Lower lobe of right lung (tissue), 2 donors: ENCODE data around the gene DOK3. TPM values are rescaled to one million over a fixed set of nuclear protein-coding genes. Genes with fewer than 3 reads are reported as not detected.
"Not testable (repeated sequence)": the region's sequence is repeated elsewhere in the genome, so short reads cannot be mapped to it uniquely, and the experiment has no call there.

Experiments used
- ATAC-seq, 2 donors: fragments of 200-7000 bp; cut with Tn5 transposase; one replicate each; pipeline ENCODE4 v1.9.1; 2020 to 2022; ENCODE audit warnings: mild to moderate bottlenecking in 2 of 2, moderate library complexity in 2 of 2
- DNase-seq: peaks from one replicate; pipeline ENCODE4 v3.0.0-alpha.2; 2020
- H3K27ac ChIP-seq: fragments of 200-600 bp; one replicate; pipeline ENCODE4 v1.8.0; 2022
- H3K27me3 ChIP-seq: fragments of 200-600 bp; one replicate; pipeline ENCODE4 v1.8.0; 2022; ENCODE audit warnings: low read depth
- H3K36me3 ChIP-seq: fragments of 200-600 bp; one replicate; pipeline ENCODE4 v1.8.0; 2022; ENCODE audit warnings: mild to moderate bottlenecking
- H3K4me1 ChIP-seq: fragments of 200-600 bp; one replicate; pipeline ENCODE4 v1.8.0; 2022
- H3K4me3 ChIP-seq: fragments of 200-600 bp; one replicate; pipeline ENCODE4 v1.8.0; 2022; ENCODE audit warnings: mild to moderate bottlenecking
- H3K9me3 ChIP-seq: fragments of 200-600 bp; one replicate; pipeline ENCODE4 v1.8.0; 2022
- intact Hi-C: fragments of 100-400 bp; cut with DNase I; formaldehyde crosslinking; loops from one replicate; pipeline ENCODE4 v1.11.0; 2022
- total RNA-seq: library from RNA; stranded (reverse); fragmentation: NEBNext Ultra II Directional; extraction: Animal tissue kit (Norgen Biotek cat#: 25700); gene quantifications from one replicate; pipeline ENCODE4 v1.2.1, GENCODE V29; 2021
- TF ChIP-seq, protein P1 (sequence below): fragments of 200-600 bp; IDR thresholded peaks from one replicate; pipeline ENCODE4 v1.8.0; 2022; ENCODE audit warnings: antibody characterized with exemption, mild to moderate bottlenecking
- donor health status: DM: no; HTN: yes; CAD: no; lungs with severe emphysema.

DOK3 gene
- total RNA-seq, 1 donor from 2014 or later: 76.5 TPM

DNA sequence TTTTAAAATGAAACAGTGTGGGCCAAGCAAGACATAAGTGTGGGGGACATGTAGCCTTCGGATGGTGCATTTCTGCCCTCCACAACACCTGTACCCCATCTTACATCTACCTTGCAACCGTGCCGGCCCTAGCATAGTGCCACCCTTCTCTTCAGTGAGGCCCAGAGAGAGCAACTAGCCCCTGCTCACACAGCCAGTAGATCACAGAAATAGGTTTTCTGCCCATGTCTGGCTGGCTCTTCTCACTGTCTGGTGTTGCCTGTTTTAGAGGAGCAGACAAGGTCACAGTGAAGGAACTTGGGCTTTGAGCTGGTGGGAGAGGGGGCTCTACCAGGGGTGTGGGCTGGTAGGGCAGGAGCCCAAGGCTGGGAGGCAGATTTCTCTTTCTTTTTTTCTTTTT, 23.4 kb downstream of the DOK3 start:
- DNase-seq (no peak), ATAC-seq (no peak)
- peaks cover 76% of the 10 kb centered on the region for H3K36me3 ChIP-seq

DNA sequence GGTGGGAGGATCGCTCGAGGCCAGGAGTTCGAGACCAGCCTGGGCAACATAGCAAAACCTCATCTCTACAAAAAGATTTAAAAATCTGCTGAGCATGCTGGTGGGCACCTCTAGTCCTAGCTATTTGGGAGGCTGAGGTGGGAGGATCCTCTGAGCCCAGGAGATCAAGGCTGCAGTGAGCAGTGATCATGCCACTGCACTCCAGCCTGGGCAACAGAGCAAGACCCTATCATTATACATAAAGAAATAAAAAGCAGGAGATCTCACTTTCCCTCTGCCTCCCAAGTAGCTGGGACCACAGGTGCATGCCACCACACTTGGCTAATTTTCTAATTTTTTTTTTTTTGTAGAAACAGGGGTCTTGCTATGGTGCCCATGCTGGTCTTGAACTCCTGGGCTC, 23.9 kb downstream of the DOK3 start:
- H3K27me3 ChIP-seq, H3K9me3 ChIP-seq, DNase-seq, H3K4me1 ChIP-seq, H3K4me3 ChIP-seq, H3K27ac ChIP-seq, intact Hi-C loops, ATAC-seq: not testable (repeated sequence)
- H3K36me3 ChIP-seq: peaks cover 71% of the 10 kb centered on the region

More for the DNA sequence above, 23.4 kb downstream of the DOK3 start:
- Histone ChIP-seq H3K4me3 (no peak overlapping the region), H3K27me3 (no peaks in the 10 kb centered on the region), H3K4me1 (no peaks in the 10 kb centered on the region), H3K27ac (no peak overlapping the region), H3K9me3 (no peaks in the 10 kb centered on the region)
- intact Hi-C loops: no loop called here
- TF ChIP-seq, protein P1, sequence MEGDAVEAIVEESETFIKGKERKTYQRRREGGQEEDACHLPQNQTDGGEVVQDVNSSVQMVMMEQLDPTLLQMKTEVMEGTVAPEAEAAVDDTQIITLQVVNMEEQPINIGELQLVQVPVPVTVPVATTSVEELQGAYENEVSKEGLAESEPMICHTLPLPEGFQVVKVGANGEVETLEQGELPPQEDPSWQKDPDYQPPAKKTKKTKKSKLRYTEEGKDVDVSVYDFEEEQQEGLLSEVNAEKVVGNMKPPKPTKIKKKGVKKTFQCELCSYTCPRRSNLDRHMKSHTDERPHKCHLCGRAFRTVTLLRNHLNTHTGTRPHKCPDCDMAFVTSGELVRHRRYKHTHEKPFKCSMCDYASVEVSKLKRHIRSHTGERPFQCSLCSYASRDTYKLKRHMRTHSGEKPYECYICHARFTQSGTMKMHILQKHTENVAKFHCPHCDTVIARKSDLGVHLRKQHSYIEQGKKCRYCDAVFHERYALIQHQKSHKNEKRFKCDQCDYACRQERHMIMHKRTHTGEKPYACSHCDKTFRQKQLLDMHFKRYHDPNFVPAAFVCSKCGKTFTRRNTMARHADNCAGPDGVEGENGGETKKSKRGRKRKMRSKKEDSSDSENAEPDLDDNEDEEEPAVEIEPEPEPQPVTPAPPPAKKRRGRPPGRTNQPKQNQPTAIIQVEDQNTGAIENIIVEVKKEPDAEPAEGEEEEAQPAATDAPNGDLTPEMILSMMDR: no peak

DNA sequence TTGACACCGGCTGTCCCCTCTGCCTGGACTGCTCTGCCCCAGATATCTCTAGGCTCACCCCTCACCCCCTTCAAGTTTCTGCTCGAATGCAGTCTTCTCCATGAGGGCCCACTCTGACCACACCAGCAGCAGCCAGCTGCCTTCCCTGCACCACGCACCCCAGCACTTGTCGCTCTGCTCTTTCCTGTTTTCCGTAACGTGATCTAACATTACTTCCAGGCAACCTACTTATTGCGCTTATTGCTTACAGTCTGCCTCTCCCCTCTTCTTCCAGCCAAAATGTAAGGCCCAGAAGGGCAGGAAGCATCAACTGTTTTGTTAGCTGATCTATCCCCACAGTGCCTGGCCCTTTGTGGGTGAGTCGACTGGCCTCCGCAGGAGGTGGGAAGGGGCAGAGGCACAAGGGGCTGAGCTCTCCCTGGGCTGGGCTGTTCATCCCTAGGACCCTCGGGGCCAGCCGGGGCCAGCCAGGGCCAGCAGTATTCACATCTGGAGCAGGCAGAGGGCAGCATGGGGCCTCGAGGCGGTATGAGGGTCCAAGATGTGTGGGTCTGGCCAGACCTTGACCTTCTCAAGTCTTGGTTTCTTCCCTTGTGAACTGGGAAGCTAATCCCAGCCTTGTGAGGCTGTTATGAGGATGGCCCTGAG, 24.6 kb downstream of the DOK3 start:
- no peak overlapping the region for H3K4me3 ChIP-seq
- H3K27me3 ChIP-seq: no peaks in the 10 kb centered on the region
- peaks cover 66% of the 10 kb centered on the region for H3K36me3 ChIP-seq
- DNase-seq (no peak), ATAC-seq (no peak)
- TF ChIP-seq, protein P1: no peak
- intact Hi-C loops: no loop called here
- no peak overlapping the region for H3K27ac ChIP-seq
- H3K9me3 ChIP-seq: no peaks in the 10 kb centered on the region
- peaks cover 4% of the 10 kb centered on the region for H3K4me1 ChIP-seq

DNA sequence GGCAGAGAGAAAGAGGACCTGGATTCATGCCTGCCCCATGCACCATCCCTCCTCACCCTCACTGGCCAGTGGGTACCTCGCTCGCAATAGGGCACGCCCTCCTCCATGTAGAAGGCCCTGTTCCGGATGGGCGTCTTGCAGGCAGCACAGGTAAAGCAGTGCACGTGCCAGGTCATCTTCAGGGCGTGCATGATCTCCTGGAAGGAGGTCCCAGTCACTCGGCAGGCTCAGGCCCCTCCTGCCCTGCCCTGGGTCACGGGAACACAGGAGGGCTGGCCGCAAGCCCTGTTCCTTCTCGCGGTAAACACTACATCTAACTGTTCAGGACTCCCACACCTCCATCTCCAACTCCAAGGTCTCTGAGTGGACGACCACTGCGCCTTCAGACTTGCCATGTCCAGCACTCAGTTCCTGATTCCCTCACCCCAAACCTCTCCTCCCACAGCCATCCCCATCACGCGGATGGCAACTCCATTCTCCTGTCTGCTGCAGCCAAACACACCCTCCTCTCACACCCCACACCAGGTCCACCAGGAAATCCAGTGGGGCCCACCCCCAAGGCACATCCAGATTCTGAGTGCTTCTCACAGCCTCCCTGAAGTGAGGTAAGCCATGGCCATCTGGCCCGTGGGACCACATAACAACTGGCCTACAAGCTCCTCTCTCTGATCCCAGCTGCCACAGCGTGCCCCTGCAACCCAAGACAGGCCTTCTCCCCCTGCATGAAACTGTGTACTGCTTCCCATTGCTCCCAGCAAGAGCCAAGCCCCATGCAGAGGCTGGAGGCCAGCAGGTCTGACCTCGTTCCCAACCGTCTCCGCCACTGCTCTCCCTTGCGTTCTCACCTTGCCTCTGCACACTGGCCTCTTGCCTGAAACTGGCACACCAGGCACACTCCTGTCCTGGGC, 25.4 kb downstream of the DOK3 start:
- Histone ChIP-seq H3K27me3 (no peaks in the 10 kb centered on the region), H3K4me3 (no peak overlapping the region), H3K27ac (no peak overlapping the region), H3K4me1 (peaks cover 11% of the 10 kb centered on the region), H3K9me3 (no peaks in the 10 kb centered on the region), H3K36me3 (peaks cover 58% of the 10 kb centered on the region)
- intact Hi-C loops: no loop called here
- ATAC-seq: no peak
- DNase-seq: no peak
- TF ChIP-seq, protein P1: no peak

DNA sequence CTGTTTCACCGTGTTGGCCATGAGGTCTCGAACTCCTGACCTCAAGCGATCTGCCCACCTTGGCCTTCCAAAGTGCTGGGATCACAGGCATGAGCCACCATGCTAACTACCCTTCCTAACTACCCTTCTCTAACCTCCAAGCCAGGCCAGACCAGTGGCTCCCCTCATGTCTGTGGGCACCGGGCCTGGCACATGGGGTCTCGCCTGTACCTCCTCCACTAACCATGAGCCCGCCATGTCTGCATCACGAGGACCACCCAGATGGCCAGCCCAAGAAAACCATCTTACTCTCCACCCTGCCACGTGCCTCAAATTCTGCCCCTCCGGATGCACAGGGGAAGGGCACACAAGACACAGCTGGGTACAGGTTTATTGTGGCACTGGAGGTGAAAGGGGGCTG, 26.6 kb downstream of the DOK3 start:
- Histone ChIP-seq H3K4me3 (no peak overlapping the region), H3K9me3 (no peaks in the 10 kb centered on the region), H3K36me3 (peaks cover 46% of the 10 kb centered on the region), H3K4me1 (peaks cover 24% of the 10 kb centered on the region), H3K27me3 (no peaks in the 10 kb centered on the region), H3K27ac (no peak overlapping the region)
- intact Hi-C loops: no loop called here
- ATAC-seq (no peak), DNase-seq (no peak)
- TF ChIP-seq, protein P1: no peak

DNA sequence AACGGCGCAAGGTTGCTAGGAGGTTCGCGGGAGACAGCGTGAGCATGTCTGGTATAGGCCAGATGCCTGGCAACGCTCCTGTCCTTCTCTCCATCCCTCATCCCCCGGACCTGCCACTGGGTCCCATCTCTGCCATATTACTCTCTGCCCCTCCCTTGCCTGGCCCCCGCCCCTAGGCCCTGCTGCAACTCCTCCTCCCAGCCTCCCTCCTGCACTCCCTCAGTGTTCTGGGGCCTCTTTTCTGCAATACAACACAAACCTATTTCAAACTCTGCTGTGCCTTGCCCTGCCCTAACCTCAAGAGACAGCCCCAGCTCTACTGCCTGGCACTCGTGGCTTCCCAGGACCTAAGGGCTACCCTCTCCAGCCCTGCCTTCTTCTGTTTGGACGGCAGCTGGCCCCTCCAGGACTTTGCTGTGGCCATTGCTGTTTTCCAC, 27.2 kb downstream of the DOK3 start:
- no peak overlapping the region for H3K4me3 ChIP-seq
- peaks cover 40% of the 10 kb centered on the region for H3K36me3 ChIP-seq
- TF ChIP-seq, protein P1: no peak
- DNase-seq: no peak
- no peaks in the 10 kb centered on the region for H3K27me3 ChIP-seq
- no peak overlapping the region for H3K27ac ChIP-seq
- peaks cover 24% of the 10 kb centered on the region for H3K4me1 ChIP-seq
- intact Hi-C loops: no loop called here
- no peaks in the 10 kb centered on the region for H3K9me3 ChIP-seq
- ATAC-seq: no peak
